ENCODE data around the gene MAMDC2.

The MAMDC2 gene, protein sequence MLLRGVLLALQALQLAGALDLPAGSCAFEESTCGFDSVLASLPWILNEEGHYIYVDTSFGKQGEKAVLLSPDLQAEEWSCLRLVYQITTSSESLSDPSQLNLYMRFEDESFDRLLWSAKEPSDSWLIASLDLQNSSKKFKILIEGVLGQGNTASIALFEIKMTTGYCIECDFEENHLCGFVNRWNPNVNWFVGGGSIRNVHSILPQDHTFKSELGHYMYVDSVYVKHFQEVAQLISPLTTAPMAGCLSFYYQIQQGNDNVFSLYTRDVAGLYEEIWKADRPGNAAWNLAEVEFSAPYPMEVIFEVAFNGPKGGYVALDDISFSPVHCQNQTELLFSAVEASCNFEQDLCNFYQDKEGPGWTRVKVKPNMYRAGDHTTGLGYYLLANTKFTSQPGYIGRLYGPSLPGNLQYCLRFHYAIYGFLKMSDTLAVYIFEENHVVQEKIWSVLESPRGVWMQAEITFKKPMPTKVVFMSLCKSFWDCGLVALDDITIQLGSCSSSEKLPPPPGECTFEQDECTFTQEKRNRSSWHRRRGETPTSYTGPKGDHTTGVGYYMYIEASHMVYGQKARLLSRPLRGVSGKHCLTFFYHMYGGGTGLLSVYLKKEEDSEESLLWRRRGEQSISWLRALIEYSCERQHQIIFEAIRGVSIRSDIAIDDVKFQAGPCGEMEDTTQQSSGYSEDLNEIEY

DNA sequence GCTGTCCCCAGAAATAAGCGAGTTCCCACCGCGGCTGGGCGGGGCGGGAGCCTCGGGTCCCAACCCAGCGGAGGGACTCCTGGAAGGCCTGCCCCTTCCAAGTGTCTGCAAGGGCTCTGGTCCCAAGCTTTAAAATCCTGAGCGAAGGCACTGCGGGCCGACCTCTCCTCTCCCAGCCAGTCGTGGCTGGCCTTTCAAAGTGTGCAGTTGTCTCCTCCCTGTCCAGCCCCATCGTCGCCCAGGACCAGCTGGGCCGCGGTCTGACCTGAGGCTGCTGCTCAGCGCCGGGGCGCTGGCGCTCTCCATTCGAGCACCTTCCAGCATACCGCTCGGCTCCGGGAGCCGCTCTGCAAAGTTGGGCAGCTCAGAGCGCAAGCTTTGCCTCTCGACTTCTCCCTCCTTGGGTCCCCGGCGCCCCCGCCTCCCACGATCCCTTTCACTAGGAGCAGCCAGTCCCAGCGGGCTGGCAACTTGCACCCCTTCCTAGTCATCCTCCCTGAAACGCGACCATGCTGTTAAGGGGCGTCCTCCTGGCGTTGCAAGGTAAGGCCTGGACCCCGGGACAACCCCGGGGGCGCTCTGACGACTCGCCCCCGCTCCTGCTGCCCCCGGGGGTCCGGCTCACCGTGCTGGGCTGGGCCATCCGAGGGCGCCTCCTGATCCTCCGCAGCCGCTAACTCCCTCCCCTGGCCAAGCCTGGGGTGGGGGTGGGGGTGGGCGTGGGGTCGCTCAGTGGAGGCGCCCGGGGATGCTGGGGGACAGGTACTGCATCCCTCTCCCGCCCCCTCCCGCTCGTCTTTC, at the start of gene MAMDC2:
Gene MAMDC2 (plus strand): TSS at position 160 of the 801 bp plus-strand sequence. CDS start 350 bp downstream, at position 510.
- peak; percentile 30 for DNase-seq (ENCODE audit: low spot score)

DNA sequence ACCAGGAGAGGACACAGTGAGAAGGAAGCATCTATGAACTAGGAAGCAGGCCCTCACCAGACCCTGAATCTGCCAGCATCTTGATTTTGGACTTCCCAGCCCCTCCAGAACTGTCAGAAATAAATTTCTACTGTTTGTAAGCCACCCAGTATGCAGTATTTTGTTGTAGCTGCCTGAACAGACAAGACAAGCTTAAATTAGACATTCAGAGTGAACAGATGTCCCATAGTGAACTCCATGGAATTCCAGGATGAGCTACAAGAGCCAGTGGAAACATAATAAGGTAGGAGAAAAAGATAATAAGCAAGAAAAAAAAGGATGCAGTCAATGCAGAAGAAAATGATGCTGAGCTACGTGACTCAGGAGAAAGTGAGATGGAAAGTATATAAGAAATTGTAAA, 47.8 kb upstream of the MAMDC2 start:
- DNase-seq (ENCODE audit: low spot score), result no peak

DNA sequence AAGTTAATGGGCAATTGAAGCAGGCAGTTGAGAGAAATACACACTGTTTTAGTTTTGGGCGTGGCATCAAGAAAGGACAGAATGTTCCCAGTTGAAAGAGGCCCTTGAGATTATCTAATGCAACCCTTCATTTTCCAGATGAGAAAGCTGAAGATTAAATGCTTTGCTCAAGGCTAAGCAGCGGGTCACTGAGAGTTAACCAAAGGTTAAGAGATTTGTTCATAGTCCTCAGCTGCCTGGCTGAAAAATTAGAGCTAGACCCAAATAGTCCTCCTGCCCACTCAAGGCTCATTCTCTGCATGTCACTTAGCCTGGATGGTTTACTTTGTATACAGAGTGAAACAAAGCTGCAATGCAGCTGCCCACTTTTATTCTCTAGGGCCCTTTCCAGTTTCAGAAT, 46.7 kb upstream of the MAMDC2 start:
- no peak for DNase-seq (ENCODE audit: low spot score)

DNA sequence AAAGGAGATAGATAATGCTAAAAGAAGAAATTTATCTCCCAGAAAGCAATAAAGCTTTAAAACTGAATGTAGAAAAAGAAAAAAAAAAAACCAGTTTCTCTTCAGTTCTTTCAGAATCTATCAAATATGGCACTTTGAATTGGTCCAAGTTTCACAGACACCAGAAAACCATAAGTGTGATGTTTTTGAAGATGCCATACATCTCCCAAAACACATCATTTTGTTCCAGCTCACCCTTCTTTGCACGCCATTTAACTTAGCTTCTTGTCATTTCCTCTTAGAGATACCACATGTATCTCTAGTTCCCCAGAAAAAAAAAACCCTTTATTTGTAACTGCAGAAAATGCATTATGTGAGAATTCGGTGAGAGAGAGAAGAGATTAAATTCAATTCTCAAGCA, 46.1 kb upstream of the MAMDC2 start:
- no peak for DNase-seq (ENCODE audit: low spot score)

DNA sequence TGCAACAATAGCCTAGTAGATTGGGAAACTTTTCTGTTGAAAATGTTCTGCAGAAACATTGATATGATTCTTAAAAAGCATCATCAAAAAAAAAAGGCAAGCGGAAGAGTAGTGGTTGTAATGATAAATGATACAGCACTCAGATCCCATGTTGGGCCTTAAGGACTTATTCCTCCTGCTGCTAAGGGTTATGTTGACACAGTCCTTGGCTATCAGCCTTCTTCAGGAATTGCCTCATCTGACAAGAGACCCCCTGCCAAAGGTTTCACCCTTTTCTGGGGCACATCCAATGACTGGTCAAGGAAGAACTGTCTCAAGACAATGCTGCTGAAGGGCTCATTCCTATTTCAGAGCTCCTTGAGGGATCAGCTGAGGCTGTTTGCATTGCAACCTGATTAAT, 44.3 kb upstream of the MAMDC2 start:
- DNase-seq (ENCODE audit: low spot score), result no peak

DNA sequence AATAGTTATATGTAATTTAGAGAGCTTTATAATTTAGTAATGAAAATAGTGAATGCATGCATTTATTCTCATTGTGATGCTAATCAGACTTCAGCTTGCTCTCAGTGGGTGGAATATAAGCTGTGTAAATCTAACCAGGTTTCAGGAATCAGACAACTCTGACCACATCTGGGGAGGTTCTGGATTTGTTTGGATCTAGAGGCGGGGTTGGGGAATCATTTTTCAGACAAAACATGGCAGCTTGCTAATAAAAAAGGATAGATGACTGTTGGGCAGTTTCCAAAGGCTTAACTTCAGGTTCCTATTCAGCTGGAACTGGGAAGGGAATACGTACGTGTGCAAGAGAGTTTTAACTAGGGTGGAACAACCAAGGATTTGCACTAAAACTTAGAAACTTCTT, 43.2 kb upstream of the MAMDC2 start:
- DNase-seq (ENCODE audit: low spot score), result no peak

DNA sequence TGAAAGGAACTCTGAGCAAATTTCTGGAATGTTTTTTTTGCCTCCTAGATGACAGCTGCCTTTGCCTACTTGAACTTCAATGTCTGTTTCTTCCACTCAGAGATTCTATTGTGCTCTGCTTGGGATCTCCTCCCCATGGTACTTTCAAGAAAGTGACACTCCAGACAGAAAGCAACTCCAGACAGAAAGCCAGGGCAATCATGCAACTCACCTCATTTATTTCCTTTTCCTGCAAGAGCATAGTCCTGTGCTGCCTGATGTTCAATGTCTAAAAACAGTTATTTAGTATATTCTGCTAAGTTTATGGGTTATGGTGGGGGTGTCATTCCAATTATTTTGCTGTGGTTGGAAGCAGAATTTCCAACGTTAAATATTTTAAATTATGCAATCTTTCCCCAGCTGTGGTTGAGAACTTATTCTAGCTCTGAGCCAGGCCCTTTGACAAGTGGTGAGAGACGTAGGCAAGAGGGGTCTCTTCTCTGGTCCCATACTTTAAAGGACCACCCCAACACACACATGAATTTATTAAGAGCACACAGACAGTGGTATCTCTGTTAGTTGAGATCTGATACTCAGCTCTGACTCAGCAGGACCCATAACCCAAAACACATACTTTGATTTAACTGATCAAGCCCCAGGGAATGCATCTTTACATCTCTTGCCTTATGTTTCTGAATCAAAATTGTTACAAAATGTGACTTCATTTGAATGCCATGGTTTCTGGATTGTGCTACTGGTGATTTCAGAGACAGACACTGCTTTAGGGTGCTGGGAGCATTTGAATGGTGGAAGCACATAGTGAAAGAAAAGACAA, 39.5 kb upstream of the MAMDC2 start:
- DNase-seq (ENCODE audit: low spot score), result no peak

DNA sequence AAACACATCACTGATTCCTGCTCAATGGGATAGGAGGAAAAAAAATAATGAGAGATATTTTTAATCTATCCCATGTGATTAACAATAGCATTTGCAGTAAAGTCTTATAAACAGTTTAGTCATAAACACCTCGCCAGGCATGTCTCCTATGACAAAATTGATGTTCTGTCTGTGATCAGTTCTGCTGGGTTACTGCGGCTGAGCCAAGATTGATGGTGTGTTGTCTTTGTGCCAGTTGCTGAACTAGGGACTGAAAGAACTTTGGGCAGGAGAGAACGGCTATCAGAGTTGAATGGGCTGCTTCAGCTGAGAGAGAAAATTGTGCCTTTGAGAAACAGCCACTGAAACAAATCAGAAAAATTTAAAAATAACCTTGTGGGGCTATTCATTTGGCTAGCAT, 37.3 kb upstream of the MAMDC2 start:
- DNase-seq (ENCODE audit: low spot score), result no peak

DNA sequence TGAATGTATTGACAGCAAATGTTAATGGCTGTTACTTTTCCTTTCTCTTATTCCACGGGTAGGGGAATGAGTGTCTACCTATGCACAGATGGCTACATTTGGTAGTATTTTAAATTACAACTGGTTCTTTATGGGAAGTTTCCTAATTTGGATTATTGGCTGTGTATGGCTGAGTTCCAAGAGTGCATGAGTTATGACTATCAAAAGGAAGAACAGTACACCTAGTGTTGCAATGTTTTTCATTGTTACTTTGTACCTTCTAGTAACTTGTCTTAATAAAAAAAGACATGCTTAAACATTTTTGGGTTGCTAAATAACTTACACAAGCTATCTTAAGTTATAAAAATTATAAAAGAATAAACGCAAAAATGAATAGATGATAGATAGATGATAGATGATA, 35.8 kb upstream of the MAMDC2 start:
- DNase-seq (ENCODE audit: low spot score), result no peak

DNA sequence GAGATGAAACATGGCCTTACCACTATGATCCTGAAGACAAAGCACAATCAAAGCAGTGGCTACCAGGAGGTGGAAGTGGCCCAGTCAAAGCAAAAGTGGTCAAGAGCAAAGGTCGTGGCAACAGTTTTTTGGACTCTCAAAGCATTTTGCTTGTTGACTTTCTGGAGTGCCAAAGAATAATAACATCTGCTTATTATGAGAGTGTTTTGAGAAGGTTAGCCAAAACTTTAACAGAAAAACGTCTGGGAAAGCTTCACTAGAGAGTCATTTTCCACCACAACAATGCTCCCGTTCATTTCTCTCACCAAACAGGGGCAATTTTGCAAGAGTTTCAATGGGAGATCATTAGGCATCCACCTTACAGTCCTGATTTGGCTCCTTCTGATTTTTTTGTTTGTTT, 33.6 kb upstream of the MAMDC2 start:
- DNase-seq (ENCODE audit: low spot score), result no peak

DNA sequence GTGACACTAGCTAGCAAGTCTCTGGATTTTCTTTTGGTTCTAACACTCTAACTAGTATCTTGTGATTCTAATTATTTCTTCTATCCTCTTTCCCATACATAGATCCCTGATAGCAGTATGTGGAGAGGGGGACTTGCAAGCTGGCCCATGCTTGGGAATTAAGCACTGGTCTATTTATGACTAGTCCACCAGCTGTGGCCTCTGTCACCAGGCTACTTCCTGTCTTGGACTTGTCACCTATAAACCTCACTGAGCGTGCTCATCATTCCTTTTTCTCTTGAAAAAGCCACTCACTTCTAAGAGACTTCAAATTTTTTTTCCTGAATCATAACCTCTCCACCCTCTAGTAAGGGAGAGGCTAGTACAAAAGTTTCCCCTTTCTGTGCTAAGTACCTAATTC, 32.3 kb upstream of the MAMDC2 start:
- no peak for DNase-seq (ENCODE audit: low spot score)

DNA sequence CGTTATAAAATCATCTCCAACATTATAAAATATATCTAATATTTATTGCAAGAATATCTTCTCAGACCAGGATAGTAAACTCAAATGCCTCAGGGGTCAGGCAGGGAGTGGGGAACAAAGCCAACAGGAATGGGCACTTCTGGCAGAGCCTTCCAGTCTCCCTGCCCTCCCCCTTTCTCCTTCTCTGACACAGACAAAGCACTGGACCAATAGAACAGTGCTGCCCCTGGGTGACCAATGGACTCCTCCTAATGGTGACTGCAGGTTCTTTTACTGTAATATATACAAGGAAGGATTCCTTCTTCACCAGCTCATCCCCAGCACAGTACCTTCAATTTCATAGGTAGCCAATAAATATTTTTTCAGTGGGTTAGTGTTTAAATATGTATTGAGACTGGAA, 31.1 kb upstream of the MAMDC2 start:
- no peak for DNase-seq (ENCODE audit: low spot score)

DNA sequence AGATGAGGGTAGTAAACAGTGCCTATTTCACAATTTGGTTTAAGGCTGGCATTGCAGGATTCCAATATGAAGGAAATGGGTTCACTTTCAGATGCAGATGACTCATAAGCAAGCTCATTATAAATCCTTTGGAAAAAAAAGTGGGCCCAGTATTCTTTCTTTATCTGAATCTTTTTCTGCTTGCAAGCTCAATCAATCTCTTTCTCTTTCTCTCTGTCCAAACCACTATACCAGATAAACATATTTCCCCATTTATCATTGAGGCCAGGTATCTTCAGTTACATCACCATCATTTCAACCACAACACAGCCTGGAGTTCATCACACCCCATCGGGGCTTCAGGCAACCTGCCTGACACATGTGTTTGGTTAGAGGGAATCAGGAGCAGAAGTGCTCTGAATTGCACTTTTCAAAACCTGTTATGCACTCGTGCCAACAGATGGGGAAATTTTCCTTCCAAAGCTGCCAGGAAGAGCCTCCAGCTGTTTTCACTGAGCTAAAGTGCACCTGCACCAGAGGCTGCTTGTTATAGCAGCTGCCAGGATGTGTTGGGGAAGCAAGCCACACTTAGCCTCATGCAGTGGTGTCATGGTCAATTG, 30.0 kb upstream of the MAMDC2 start:
- DNase-seq (ENCODE audit: low spot score), result no peak

DNA sequence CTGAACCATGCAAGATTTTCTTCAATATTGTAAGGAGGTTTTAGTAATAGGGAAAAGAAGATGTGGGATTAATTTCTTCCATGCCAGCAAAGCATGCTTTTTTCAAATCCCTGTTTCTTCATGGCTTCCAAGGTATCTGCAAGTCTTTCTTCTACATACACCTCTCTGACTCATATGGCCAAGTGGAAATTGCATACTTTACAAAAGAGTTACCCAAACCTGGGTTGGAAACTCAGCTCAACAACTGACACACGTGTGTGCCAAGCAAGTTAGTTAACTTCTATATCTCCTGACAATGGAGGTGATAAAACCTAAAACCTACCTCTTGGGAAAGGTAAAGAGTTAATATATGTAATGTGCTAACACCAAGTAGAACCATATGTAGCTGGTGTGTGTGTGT, 28.5 kb upstream of the MAMDC2 start:
- no peak for DNase-seq (ENCODE audit: low spot score)

DNA sequence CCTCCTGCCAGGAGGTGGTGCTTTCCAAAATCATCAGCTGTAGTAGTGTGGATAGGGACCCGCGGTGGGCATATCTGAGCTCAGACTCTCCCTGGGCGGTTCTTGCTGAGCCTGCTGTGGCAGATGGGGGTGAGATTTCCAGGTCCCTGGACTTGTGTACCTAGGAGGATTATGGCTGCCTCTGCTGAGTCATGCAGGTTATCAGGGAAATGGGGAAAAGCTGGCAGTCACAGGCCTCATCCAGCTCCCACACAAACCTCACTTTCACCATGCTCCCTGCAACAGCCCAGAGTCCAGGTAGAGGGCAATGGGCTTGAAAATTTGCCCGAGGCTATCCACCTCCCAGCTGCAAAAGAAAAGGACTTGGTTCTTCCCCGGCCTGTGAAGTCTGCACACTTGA, 23.4 kb upstream of the MAMDC2 start:
- no peak for DNase-seq (ENCODE audit: low spot score)

DNA sequence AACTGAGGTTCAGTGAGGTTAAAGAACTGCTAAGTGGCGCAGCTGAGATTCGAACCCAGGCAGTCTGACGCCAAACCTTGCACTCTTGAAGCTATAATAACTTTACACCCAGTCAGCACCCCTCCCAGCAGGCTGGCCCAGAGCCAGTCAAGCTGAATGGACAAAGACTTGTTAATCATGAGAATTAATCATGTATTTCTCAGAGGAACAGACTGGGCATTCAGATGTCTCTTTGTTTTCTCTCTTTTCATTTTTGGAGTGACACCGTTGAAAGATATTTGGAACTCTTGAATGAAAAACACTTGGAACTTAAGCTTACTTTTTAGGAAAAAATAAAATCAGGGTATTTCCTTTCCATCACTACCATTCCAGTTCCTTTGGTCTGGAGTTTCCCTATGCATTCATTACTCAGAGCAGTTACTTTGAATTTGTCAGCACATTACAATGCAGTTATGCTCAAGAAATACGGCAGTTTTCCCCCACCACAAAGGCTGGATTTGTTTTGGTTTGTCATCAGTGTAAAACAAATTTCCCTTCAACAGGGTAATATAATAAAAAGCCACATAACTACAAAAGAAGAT, 22.6 kb upstream of the MAMDC2 start:
- no peak for DNase-seq (ENCODE audit: low spot score)

DNA sequence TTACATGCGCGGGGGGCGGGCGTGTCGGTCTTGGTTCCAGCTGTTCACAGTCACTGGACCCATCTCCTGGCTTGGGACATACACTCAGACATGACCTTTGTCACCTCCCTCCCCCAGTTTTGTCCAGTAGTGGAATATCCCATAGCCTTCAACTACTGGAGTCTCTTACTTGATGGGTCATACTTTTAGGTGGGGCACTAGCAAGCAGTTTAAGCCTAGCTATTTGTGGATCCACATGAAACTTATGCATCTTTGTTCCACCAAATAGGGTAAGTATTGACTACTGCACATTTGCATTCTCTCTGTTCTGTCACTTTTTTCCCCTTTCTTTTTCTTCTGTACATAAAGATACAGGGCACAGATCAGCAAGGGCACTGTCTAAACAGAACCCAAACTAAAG, 15.4 kb upstream of the MAMDC2 start:
- DNase-seq (ENCODE audit: low spot score), result no peak

DNA sequence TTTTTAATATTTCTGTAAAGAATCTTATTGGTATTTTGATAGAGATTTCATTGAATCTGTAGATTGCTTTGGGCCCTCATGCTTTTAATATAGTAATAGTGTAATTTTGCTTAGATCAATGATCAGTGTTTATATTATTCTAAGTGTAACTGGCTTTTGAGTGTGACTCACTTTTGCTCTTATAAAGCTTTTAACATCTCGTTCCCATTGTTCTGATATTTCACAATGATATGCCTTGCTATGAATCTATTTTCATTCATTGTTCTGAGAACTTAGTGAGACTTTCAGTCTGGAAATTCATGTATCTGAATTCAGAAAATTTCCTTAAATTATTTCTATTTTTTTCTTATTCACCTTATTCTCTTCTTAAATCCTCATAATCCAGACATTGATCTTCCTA, 13.5 kb upstream of the MAMDC2 start:
- DNase-seq (ENCODE audit: low spot score), result no peak

DNA sequence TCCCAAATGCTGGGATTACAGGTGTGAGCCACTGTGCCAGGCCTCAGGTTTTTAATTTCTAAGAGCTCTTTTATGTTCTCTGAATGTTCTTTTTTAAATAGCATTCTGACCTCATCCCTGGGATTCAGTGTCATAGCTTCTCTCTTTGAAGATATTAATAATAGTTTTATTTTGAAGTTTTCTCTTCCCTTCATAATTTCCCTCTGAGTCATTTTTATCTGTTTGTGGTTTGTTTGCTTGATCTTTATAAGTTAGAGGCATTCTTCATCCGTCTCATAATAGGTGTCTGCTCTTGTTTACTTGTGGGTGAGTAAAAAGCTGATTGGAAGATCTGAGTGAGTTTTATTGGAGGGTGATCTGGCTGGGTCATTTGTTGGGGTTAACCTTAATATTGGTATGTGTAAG, 12.5 kb upstream of the MAMDC2 start:
- no peak for DNase-seq (ENCODE audit: low spot score)

DNA sequence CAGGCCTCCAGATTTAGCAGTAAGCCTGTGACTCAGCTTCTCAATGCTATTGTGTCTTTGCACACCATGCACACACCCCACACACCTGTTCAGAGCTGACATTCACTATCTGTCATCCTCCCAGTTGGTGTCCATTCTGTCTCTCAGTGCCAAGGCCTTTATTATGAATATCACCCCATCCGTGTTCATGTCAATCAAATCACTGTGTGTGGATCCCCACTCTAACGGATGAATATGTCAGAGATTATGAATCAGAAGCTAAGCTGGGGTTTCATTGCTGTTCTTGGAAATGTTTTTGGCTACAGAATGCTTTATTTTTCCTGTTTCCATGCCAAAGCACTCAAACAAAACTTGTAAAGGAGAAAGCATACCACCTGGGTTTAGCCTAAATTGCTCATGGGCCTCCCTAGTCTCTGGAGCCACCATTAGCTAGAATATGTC, 9.4 kb upstream of the MAMDC2 start:
- no peak for DNase-seq (ENCODE audit: low spot score)

DNA sequence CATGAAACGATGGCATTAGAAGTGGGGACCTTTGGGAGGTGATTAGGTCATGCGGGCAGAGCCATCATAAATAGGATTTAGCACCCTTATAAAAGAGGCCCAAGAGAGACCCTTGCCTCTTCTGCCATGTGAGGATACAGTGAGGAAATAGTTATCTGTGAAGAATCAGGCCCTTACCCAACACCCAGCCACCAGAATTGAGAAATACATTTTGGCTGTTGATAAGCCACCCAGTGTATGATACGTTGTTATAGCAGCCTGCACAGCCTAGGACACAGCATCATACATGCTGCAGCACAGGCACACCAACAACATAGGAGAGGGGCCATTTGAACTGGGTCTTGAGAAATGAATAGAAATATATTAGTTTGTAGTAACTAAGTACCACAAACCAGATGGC, 8.0 kb upstream of the MAMDC2 start:
- DNase-seq (ENCODE audit: low spot score), result no peak

All from cerebellar cortex (tissue), 1 donor.